ENCODE data around the gene IL1B. TPM values are rescaled to one million over a fixed set of nuclear protein-coding genes. Genes with fewer than 3 reads are reported as not detected.

Gene IL1B
- total RNA-seq, 4 donors from 2014 or later: 0.22 to 2.7 (median 0.39) TPM; not detected in 1

DNA sequence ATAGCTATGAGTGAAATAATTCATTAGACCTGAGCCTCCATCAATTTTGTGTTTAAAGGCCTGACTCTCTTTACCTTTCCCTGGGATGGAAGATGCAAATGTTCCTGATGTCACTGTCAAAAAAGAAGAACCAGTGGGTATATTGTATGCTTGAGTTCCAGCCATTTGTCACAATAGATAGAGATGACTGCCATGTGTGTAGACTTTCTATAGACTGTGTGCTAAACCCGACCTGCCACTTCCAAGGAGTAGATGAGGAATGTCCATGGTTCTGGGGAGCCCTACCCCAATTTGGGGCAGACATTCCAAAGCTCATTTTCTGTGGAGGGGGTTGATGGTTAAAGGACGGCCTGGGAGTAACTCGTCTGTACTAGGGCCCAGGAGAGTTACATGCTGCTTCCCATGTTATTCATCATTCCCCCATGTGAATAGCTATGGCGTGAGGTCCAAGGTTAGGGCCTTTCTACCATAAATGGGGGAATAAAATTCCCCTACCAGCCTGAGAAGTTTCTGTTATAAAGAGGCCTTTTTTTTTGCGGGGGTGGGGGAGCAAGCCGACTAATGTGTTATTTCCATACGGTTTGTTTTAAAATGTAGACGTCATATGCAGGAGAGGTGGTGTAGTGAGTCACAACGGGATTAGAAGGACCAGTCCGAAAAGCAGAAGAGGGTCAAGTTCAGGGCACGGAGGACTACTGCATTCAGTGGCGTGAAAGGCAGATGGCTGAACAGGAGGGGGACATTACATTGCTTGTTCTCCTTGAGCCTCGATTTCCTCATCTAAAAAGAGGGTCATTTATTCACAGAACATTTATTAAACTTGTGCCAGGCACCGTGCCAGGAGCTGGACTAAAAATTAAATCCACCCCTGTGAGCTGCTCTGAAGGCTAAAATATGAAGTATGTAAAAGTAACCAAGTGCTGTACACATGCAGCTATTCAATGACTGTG is 24.0 kb downstream of the IL1B start:
- H3K27me3 ChIP-seq: no peaks in the 10 kb centered on the region
- no peak for DNase-seq (ENCODE audit: low spot score in 2 of 2)
- H3K27ac ChIP-seq: peak overlapping the region in 2 of 4 donors; percentile 32 to 62
- H3K4me3 ChIP-seq: no peak overlapping the region
- peaks cover 0 to under 1% (median 0%) of the 10 kb centered on the region in 4 donors for H3K9me3 ChIP-seq
- H3K36me3 ChIP-seq: no peaks in the 10 kb centered on the region
- TF ChIP-seq EP300 (IDR thresholded peaks at IDR 0.05): no peak
- TF ChIP-seq, protein P1, sequence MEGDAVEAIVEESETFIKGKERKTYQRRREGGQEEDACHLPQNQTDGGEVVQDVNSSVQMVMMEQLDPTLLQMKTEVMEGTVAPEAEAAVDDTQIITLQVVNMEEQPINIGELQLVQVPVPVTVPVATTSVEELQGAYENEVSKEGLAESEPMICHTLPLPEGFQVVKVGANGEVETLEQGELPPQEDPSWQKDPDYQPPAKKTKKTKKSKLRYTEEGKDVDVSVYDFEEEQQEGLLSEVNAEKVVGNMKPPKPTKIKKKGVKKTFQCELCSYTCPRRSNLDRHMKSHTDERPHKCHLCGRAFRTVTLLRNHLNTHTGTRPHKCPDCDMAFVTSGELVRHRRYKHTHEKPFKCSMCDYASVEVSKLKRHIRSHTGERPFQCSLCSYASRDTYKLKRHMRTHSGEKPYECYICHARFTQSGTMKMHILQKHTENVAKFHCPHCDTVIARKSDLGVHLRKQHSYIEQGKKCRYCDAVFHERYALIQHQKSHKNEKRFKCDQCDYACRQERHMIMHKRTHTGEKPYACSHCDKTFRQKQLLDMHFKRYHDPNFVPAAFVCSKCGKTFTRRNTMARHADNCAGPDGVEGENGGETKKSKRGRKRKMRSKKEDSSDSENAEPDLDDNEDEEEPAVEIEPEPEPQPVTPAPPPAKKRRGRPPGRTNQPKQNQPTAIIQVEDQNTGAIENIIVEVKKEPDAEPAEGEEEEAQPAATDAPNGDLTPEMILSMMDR (IDR thresholded peaks at IDR 0.05): no peak
- TF ChIP-seq POLR2A (IDR thresholded peaks at IDR 0.05): no peak
- peaks cover 0 to 41% (median 14%) of the 10 kb centered on the region in 4 donors for H3K4me1 ChIP-seq
- 27 to 28% methylated on average over 14 of the region's 14 CpGs for WGBS, 2 donors

DNA sequence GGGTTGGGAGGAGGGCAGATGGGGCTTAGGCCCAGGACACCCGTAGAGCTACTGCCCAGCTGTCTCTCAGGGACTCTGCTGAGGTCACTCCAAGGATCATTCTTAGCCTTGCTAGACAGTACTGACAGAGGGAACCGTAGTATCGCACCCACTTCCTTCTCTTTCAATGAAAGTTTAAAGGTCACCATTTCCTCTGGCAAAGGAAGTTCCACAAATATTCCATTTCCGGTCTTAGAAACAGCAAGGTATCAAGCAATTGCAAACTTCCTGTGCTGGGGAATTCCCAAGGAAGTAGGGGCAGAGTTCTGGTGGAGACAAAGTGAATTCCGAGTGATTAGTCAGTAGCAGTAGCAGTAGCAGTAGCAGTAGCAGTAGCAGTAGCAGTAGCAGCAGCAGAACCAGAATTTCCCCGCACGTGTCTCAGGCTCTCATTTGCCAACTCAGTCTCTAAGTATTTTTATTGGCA is 24.7 kb downstream of the IL1B start:
- Histone ChIP-seq H3K4me3 (no peak overlapping the region), H3K9me3 (peaks cover 0 to 7% (median 0%) of the 10 kb centered on the region in 4 donors), H3K4me1 (peaks cover 0 to 41% (median 14%) of the 10 kb centered on the region in 4 donors), H3K36me3 (no peaks in the 10 kb centered on the region), H3K27ac (peak overlapping the region in 2 of 4 donors; percentile 32 to 62), H3K27me3 (no peaks in the 10 kb centered on the region)
- no peak for DNase-seq (ENCODE audit: low spot score in 2 of 2)
- 25 to 30% methylated on average over 7 of the region's 7 CpGs for WGBS, 2 donors
- TF ChIP-seq, protein P1 (IDR thresholded peaks at IDR 0.05): no peak
- TF ChIP-seq POLR2A (IDR thresholded peaks at IDR 0.05) (no peak), EP300 (IDR thresholded peaks at IDR 0.05) (peak in 1 of 2 donors; percentile 69)

DNA sequence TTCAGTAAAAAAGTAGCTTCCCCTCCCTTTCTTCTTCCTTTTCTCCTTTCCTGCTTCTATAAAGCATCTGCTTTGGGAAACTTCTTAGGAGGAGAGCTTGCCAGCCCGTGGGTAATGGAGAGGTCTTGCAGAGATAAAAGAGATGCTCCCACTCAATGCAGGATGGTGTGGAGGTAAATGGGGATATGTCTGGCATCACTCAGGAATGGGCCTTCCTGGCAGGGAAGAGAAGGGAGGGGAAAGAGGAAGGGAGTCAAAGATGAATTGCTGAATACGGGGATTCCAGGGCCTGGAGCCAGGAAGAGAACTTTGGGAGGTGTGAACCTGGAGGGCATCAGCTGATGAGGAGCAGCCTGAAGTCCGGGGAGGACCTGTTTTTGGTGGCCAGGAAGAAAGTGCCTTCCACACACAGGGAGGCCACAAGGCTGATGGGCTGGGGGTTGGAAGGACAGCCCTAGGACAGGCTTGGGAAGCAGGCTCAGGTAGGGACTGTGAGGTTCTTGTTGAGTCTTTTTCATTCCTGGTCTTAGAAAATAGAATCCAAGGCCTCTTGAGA is 25.2 kb downstream of the IL1B start:
- Histone ChIP-seq H3K4me3 (no peak overlapping the region), H3K36me3 (no peaks in the 10 kb centered on the region), H3K27ac (peak overlapping the region in 2 of 4 donors; percentile 32 to 41), H3K9me3 (peaks cover 0 to 7% (median 0%) of the 10 kb centered on the region in 4 donors), H3K4me1 (peaks cover 0 to 41% (median 14%) of the 10 kb centered on the region in 4 donors), H3K27me3 (no peaks in the 10 kb centered on the region)
- no peak for DNase-seq (ENCODE audit: low spot score in 2 of 2)
- TF ChIP-seq EP300 (IDR thresholded peaks at IDR 0.05) (no peak), POLR2A (IDR thresholded peaks at IDR 0.05) (no peak)
- TF ChIP-seq, protein P1 (IDR thresholded peaks at IDR 0.05): no peak
- WGBS, 2 donors: 78% methylated on average over 3 of the region's 3 CpGs

DNA sequence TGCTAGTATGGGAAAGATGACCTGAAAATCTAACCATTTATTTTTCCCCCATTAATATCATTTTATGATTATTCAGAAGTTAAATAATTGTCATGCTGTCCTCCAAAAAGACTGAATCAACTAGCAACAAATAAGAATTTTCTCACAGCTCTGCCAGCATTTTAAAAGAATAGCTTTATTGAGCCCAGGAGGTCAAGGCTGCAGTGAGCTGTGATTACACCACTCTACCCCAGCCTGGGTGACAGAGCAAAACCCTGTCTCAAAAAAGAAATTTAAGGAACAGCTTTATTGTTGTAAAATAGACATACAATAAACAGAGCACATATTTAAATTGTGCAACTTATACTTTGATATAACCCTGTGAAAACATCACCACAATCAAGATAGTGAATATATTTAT is 27.5 kb downstream of the IL1B start:
- Histone ChIP-seq H3K36me3 (no peaks in the 10 kb centered on the region), H3K27me3 (no peaks in the 10 kb centered on the region), H3K4me3 (no peak overlapping the region), H3K27ac (no peak overlapping the region), H3K4me1 (peaks cover 0 to 37% (median 14%) of the 10 kb centered on the region in 4 donors), H3K9me3 (peaks cover 0 to 7% (median 0%) of the 10 kb centered on the region in 4 donors)
- DNase-seq (ENCODE audit: low spot score in 2 of 2): no peak
- TF ChIP-seq, protein P1 (IDR thresholded peaks at IDR 0.05): no peak

Data from tibial nerve (tissue), 4 donors.